ENCODE data around the gene P4HA2.

Gene P4HA2

DNA sequence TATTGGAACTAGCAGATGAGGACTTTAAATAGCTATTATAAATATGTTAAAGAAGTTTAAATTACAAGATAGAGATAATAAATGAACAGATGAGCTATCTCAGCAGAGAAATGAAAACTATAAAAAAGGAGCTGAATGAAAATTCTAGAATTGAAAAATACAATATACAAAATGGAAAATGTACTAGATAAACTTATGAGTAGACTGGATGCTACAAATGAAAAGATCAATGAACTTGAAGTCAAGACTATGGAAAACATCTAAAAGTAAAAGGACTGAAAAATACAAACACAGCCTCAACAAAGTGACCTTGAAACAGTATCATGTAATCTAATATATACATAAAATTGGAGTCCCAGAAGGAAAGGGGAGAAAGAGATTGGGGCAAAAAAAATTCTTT, 19.2 kb upstream of the P4HA2 start:
- FAIRE-seq = no peak

DNA sequence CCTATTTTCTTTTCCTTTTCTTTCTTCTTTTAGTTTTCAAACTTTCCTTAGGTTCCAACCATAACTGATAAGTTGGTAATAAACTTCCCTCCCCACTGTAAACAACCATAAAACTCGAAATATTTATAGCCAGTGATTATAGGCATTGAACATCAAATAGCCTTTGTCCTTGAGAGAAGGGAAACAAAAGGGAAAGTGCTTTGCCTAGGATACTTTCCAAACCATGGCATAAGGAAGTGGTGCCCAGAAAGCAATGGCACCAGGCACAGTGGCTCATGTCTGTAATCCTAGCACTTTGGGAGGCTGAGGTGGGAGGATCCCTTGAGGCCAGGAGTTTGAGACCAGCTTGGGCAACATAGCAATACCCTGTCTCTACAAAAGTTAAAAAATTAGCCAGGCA, 17.9 kb upstream of the P4HA2 start:
- FAIRE-seq = no peak

DNA sequence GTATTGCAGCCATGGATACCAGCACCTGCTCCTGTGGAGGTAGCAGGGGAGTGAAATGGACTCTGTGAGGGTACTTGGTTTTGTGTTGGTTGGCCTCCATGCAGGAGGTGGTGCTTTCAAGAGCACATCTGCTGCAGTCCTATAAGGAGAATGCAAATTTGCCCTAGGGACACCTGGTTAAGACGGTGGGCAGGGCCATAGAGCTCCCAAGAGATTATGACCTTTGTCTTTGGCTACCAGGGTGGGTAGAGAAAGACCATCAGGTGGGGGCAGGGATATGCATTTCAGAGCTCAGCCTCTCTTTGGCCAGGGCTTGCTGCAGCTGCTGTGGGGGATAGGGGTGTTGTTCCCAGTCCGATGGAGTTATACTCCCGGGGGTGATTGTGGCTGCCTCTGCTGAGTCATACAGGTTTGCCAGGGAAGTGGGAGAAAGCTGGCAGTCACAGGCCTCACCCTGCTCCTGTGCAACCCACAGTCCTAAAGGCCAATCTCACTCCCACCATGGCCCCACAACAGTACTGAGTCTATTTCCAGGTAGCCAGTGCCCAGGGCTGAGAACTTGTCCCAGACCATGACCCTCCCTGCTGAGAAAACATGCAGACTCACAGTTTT, 15.8 kb upstream of the P4HA2 start:
- FAIRE-seq = no peak

DNA sequence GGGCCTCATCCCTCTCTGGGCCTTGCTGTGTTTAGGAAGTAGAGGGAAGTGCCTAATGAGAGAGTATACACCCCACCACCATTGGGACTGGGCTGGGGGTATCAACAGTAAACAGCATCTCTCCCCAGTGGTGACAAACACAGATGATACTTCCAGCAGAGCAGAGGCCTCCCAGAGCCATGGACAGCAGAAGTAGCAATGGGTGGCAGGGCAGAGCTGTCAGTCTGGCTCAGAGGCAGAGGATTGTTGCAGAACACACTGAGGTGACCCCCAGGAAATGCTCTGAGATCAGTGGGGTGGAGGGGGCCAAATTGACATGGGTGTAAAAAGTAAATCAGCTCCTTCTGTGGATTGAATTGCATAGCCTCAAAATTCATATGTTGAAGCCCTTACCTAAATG, 12.1 kb upstream of the P4HA2 start:
- FAIRE-seq = no peak

DNA sequence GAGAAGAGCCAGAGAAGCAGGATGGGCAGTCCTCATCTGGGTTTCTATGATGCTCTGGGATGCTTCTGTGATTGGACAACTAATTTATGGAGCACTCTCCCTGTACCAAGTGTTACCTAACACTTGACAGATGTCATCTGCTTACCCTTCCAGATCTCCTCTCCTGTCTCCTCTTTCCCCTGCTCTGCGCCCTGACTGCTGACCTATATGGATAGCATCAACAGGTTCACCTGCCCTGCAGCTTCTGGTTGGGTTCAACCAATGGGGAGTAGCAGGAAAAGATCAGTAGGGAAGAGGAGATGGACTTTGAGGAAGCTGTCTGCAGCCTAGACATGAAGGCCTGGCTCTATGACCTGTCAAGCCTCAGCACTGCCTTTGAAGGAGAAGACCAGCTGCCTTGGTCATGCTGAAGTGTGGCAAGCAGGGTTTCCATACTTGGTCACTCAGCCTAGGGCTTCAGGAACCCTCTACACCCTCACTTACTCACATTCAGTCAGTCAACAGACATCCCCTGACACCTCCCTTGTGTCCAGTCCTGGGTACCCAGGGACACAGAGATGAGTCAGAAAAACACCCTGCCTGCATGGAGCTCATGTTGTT, 11.3 kb upstream of the P4HA2 start:
- no peak for FAIRE-seq

DNA sequence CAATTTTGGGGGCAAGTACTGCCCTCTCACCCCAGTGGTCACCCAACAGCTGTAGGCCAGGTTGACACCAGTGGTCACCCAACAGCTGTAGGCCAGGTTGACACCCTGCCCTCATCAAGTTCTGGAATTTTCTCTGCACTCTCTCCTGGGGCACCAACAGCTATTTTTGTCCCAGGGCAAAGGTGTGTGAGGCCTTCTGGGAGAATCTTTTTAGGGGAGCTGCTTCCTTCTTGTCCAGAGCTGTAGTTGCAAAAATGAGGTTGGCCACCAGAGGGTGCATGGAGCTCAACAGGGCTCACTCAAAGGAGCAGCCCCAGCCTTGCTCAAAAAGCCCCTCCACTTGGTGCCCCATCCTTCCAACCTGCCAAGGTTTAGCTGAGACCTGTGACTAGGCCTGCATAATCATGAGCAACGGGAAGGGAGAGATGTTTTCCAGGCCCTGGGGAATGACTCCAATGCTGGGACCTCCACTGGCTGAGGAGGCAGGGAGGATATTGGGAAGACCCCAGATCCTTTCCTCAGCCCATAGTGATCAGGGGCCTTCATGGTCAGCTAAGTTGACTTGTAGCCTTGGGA, 10.6 kb upstream of the P4HA2 start:
- FAIRE-seq = no peak

DNA sequence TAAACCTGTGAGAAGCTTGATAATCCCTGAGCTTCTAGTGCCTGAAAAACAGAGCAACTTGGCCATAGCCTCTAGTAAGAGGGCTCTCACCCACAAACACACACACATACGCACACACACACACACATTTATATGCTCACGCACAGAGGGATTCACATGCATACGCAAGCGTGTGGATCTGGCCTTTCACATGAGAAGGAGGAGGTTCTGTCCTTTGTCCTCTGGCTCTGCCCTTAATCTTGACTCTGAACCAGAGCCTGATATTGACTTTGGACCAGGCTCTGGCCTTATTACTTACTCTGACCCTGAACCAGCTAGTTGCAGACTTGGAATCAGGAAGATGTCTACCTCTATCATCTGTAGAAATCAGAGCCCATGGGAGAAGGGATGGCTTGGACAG, 10.0 kb upstream of the P4HA2 start:
- no peak for FAIRE-seq

DNA sequence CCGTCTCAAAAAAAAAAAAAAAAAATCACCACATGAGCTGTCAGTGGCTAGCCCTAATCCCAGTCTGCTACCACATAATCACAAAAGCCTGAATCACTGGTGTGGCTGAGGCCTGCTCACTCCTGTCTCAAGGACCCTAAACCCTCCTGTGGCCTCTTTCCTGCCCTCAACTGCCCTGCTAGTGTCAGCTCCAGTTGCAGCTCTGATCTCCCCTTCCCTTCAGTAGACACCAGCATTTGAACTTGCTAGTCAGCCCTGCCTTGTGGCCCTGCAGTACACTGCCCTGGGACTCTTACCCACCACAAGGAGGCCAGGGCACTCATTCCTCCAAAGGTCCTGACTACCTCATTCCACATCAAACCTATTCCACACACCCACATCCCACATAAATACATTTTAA, 9.5 kb upstream of the P4HA2 start:
- no peak for FAIRE-seq

DNA sequence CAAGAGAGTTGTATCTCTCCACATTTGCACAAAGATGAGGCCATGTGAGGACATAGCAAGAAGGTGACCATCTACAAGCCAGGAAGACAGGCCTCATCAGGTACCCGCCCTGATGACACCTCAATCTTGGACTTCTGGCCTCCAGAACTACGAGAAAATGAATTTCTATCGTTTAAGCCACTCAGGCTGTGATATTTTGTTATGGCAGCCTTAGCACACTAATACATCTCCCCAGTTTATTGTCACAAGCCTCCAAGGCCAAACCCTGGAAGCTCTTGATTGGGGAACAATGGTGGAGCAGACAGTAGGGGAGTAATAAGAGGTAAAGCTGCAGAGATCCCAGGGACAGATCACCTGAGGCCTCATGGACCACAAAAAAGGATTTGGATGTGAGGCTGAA, 7.7 kb upstream of the P4HA2 start:
- FAIRE-seq = no peak

DNA sequence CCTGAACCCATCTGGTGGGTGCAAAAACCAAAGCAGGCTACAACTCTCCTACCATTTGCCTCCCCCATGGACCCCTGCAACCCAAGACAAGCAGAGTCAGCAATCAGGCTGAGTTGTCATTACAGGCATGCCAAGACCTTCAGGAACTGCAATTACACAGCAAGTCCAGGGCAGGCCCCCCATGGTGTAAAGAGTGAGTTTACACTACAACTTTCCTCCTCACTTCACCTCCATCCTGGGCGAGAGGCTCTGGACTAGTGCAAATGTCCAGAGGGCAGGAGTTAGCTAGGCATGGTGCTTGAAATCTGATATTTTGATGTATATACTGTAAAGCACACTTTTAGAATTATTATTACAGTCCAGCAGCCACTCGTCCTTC, 7.0 kb upstream of the P4HA2 start:
- no peak for FAIRE-seq

DNA sequence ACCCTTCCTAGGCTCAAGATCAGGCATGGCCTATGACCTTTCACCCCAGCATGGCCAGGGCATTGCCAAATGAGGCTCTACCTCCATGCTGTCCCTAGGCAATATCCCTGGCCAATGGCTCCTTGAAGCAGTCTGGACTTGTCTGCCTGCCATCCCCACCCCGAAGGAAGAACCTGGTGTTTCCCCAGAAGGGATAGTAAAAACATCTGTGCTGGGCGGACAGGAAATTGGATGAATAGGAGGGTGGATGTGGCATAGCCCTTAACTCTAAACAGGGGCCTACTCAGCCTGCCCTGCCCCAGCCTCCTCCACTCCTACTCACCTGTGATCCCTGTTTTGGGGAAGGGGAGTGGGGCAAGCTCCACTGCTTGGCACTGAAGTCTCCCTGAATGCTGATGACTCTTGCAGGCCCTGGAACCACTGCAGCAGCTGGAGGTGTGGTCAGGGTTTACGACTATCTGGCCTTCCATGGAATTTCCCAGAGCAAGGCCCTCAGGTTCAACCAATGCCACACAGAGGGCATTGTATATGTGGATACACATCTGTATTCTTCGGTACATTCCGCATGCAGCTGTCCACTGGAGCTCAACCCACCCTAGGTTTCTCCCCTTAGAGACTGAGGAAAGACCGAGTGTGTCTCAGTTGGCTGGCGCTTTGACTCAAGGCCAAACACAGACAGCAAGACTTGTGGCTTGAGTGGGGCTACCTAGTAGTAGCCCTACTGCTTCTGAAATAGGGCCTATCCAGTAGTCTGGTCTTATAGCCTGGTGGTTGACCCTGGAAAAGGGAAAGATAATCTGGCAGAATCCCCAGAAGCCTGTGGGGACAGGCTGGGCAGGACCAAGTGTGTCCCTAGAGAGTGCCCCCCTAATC, 6.4 kb upstream of the P4HA2 start:
- FAIRE-seq = no peak

DNA sequence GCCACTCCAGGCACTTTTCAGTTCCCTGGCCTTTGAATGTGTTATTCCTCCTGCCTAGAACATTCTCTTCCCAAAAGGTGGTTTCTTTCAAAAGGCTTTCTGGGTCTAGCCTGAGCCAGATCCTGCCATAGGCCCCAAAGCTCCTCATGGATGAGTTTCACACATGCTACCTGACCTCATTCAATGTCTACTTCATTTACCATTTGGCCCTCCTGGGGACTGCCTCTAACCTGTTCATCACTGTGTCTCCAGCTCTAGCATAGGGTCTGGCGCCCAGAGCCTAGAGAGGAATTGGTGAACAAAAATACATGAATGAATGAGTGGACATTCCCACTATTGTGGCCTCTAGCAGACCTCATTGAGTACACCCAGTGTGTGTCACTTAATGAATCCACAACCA, 5.4 kb upstream of the P4HA2 start:
- FAIRE-seq = no peak

DNA sequence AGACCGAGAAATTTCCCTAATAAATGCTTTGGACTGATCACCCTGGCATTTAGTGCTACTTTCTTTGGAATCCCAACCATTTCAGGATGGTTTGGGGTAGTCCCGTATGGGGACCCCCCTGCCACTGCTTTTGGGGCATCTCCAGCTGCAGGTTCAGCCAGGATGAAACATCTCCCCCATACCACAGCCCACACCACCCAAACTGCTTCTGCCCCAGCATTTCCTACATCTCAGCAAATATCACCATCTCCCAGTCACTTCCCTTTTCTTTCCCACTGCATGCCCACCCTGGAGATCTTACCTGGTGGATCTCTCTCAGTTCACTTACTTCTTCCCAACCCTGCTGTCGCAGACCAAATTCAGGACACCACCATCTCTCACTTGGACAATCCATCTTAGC, 4.8 kb upstream of the P4HA2 start:
- FAIRE-seq = no peak

DNA sequence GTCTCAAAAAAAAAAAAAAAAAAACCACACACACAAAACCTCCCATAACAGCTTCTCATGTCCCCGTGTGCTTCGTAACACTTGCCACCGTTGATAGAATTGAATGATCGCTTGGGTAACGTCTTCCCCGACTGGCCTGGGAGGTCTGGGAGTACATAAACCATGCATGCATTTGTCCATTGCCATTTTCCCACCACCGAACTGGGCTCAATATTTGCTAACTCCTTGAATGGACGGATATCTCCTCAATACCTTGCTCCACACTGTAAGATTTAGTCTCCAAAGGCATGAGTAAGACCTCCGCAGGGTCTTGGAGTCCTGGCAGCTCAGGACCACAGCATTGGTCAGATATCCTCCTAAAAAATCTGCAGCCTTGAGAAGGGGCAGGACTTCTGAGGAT, 3.2 kb upstream of the P4HA2 start:
- FAIRE-seq = no peak

DNA sequence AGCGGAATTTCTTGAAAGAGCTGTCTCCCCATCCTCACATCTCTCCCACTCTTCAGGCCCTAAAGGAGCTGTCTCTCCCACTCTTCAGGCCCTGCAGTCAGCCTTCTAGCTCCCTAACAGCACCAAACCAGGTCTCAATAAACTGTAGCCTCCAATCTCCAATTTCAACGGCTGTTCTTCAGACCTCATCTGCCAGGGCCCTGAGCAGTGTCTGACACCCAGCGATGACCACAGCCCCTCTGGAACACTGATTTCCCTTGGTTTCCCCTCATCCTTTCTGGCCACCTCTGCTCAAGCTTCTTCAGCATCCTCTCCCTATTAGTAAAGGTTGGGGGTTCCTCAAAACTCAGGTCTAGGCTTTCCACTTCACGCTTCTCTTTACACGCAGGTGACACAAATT, 1.6 kb upstream of the P4HA2 start:
- FAIRE-seq = no peak

DNA sequence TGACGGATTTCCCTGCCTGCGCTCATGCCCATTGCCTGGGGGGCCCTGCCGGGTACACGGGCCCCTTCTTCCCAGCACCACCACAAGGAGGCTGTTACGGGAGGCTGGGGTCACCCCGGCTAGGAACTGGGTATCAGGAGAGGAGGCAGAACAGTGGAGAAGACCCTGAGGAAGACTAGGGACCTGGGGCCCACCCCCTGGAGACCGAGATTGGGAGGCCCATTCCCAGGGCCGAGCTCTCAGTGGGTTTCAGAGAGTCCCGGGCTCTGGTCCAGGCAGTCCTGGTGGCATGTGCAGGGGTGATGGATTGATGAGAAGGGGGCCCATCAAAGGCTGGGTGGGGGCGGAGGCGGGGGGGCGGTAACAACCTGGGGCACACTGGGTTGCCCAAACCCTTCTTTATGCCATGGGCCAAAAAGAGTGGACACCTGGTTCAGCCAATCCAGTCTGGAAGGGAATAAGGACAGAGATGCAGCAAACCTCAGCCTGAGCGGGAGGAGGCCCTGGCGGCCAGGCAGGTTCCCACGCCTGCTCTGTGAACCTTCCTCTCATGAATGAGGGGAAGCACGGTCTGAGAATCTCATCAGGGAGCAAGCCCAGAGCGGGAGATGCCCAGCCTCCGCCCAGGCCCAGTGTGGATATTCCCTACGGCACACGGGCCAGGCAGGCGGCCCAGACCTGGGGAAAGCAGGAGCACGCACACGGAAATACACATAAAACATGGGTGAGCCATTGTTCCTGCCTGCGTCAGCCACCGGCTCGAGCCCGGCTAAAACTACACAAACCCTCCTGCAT, 785 bp upstream of the P4HA2 start:
- FAIRE-seq = no peak

DNA sequence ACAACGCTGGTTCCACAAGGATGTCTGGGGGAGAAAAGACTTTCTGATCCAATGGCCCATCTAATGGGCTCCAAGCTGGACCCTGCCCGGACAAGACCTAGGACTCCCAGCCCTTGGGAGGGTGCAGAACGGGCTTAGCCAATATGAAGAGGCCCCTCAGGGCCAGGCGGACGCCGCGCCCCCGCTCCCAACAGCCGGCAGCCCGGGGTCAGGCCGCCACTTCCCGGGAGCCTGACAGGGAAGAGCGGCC, 493 bp downstream of the P4HA2 start:
- no peak for FAIRE-seq

DNA sequence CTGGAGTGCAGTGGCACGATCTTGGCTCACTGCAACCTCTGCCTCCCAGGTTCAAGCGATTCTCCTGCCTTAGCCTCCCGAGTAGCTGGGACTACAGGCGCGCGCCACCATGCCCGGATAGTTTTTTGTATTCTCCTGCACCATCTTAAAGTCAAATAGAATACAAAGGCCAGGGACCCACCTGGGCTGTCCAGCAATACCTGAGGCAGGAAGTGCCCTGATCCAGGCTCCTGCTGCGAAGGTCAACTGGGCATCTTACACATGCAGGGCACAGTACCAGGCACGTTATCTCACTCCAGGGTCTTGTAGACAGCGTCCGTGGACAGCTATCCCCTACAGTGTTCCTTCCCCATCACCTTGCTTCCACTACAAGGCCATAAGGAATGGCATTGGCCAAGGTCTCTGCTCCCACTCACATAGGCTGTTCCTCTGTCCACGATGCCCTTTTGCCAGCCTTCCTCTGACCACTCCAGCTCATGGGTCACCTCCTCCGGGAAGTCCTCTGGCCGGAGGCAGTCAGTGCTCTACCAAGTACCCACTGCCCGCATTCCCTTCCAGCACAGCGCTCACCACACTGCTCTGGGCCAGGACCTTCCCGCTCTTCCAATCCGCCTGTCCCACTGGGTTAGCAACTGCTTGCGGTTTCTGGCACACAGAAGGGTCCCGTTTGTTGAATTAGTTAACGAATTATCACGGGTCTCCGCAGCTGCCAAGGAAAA, 978 bp downstream of the P4HA2 start:
- FAIRE-seq = no peak

DNA sequence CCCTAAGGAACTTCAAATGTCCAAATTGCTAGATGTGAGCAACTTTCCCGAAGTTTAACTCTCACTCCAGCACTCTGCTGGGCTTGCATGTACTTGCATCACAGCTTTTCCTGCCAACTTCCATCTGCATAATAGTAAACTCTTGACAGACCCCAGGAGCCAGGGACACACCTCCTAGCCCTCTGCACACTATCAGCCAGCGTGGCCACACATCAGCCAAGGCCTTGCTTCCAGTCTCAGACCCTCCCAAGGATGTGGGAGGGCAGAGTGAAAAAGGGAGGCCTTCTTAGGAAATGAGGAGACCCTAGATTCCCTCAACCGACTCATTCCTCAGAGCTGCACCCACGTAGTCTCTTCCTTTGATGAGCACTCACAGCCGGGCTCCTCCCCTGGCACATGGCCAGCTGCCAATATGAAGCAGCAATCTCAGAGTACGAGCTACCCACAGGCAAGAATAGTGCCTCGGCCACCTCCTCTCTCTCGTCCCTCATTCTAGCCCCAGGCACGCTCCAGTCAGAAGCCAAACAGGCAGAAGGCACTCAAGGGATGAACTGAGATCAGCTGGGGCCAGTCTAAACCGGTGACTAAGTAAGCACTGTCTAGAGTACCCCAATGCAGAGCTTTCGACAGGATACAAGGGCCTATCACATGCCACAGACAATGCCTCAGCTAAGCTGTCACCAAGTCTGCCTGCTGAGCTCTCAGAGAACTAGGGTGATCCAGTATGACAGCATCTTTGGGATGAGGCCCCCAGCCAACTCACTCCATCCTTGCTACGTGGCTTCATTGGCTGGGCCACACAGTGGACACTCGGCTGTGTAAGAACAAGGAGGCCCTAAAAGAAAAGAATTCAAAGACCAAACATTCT, 2.3 kb downstream of the P4HA2 start:
- no peak for FAIRE-seq

DNA sequence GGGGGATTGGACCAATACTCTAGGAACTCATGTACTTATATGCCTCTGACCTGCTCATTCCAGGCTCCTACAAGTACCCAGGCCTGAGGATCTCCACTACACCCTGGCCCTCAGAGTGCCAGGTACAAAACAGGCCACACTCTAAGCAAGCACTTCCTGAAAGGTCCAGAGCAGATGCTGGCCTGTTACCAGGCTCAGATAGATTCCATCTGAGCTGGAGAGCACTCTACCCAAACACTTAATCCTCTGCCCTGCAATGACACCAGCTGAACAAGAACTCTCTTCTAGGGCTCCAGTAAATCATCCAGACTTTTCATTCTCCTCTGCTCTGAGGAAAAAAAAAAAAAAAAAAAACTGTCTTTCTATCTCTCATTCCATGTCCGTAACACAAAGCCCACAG, 2.9 kb downstream of the P4HA2 start:
- FAIRE-seq = no peak

DNA sequence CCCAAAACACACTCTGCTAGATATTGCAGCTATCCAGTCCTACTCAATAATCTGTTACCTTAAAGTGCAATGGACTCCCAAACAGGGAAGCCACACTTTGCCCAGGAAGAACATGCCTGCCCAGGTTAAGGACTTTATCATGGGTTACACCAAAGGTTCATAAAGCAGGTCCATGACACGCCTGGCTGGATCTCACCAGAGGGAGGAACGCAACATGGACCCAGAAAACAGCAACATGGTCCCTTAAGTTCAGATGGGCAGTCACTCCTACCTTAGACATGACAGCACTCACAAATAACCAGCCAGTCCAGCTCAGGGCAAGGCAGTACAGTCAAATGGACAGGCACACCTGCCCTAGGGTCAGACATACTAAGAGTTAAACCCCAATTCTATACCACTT, 3.8 kb downstream of the P4HA2 start:
- FAIRE-seq = no peak

DNA sequence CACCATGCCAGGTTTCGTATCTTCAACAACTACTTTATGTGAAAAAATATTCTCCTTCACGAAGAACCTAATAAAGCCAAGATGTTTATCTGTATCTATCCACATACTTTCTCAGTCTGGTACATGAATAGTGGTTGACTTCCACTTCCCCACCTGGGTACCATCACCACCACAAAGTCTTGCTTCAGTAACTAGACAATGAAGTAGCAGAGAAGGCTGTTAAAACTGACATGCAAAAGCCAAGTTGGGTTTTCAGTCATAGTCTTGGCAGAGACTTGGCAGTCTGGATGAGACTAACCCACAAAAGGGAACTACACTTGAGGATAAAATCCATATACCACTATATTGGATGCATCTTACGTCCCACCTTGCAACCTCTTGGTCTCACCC, 5.0 kb downstream of the P4HA2 start:
- no peak for FAIRE-seq
